ENCODE measurements around the gene SNED1.

Gene SNED1

GRCh38 chr2:241049739-241050623 lies 51.6 kb downstream of the SNED1 start:
- no peak for DNase-seq

- DNase-seq, result no peak
Measured at GRCh38 chr2:241050624-241051577, 52.5 kb downstream of the SNED1 start.

- DNase-seq, result no peak
Measured at GRCh38 chr2:241051578-241052487, 53.4 kb downstream of the SNED1 start.

- no peak for DNase-seq
Measured at GRCh38 chr2:241052677-241053360, 54.4 kb downstream of the SNED1 start.

- DNase-seq, result no peak
Measured at GRCh38 chr2:241053576-241054251, 55.3 kb downstream of the SNED1 start.

GRCh38 chr2:241061275-241061674 lies 62.9 kb downstream of the SNED1 start:
- no peak for DNase-seq

- DNase-seq, result no peak
Measured at GRCh38 chr2:241062389-241063092, 64.1 kb downstream of the SNED1 start.

GRCh38 chr2:241063093-241063551 lies 64.7 kb downstream of the SNED1 start:
- DNase-seq, result no peak

GRCh38 chr2:241063587-241063986 lies 65.2 kb downstream of the SNED1 start:
- no peak for DNase-seq

GRCh38 chr2:241064008-241064801 lies 65.8 kb downstream of the SNED1 start:
- DNase-seq, result peak; percentile 44

- no peak for DNase-seq
Measured at GRCh38 chr2:241064802-241065354, 66.5 kb downstream of the SNED1 start.

- no peak for DNase-seq
Measured at GRCh38 chr2:241065355-241065803, 67.0 kb downstream of the SNED1 start.

GRCh38 chr2:241066171-241066892 lies 67.9 kb downstream of the SNED1 start:
- no peak for DNase-seq

GRCh38 chr2:241066893-241067341 lies 68.5 kb downstream of the SNED1 start:
- no peak for DNase-seq

GRCh38 chr2:241067501-241068135 lies 69.2 kb downstream of the SNED1 start:
- no peak for DNase-seq

- DNase-seq, result no peak
Measured at GRCh38 chr2:241068136-241068941, 69.9 kb downstream of the SNED1 start.
